H9 (cell line): ENCODE data around the gene KCNK13. TPM values are rescaled to one million over a fixed set of nuclear protein-coding genes. Genes with fewer than 3 reads are reported as not detected.
"Not testable (repeated sequence)": the region's sequence is repeated elsewhere in the genome, so short reads cannot be mapped to it uniquely, and the experiment has no call there.

ENCODE experiments used
- DNase-seq: peaks from one replicate; pipeline ENCODE4 v3.0.0-alpha.2; 2017
- H2AFZ ChIP-seq: one replicate; pipeline ENCODE4 v1.6.1; 2013; ENCODE audit warnings: mild to moderate bottlenecking, low read length, control low read depth, moderate library complexity
- H2AK5ac ChIP-seq: 2 replicates; pipeline ENCODE4 v1.6.1; 2013; ENCODE audit warnings: low read length, control low read depth, mixed read lengths; ENCODE audit not compliant: insufficient read length
- H2BK120ac ChIP-seq: one replicate; pipeline ENCODE4 v1.6.1; 2013; ENCODE audit warnings: low read depth, mild to moderate bottlenecking, low read length, control low read depth, inconsistent platforms; ENCODE audit not compliant: poor library complexity, severe bottlenecking
- H2BK12ac ChIP-seq: 2 replicates; pipeline ENCODE4 v1.6.1; 2013; ENCODE audit warnings: low read length, control low read depth, mixed read lengths, low read depth; ENCODE audit not compliant: insufficient read length
- H2BK15ac ChIP-seq: 2 replicates; pipeline ENCODE4 v1.6.1; 2013; ENCODE audit warnings: low read depth, low read length, control low read depth
- H2BK20ac ChIP-seq: one replicate; pipeline ENCODE4 v1.6.1; 2013; ENCODE audit warnings: low read depth, mild to moderate bottlenecking, low read length, control low read depth, inconsistent platforms; ENCODE audit not compliant: poor library complexity, severe bottlenecking
- H2BK5ac ChIP-seq: 2 replicates; pipeline ENCODE4 v1.6.1; 2013; ENCODE audit warnings: low read length, control low read depth, mixed read lengths; ENCODE audit not compliant: insufficient read length
- H3K14ac ChIP-seq: 2 replicates; pipeline ENCODE4 v1.6.1; 2013; ENCODE audit warnings: low read length, control low read depth; ENCODE audit not compliant: insufficient read depth
- H3K18ac ChIP-seq: 2 replicates; pipeline ENCODE4 v1.6.1; 2013; ENCODE audit warnings: low read depth, mild to moderate bottlenecking, mixed read lengths, low read length, control low read depth; ENCODE audit not compliant: insufficient read length
- H3K23ac ChIP-seq: 2 replicates; pipeline ENCODE4 v1.6.1; 2013; ENCODE audit warnings: low read length, control low read depth, mixed read lengths, low read depth; ENCODE audit not compliant: insufficient read length
- H3K23me2 ChIP-seq: 2 replicates; pipeline ENCODE4 v1.6.1; 2013; ENCODE audit warnings: low read depth, mild to moderate bottlenecking, mixed read lengths, low read length, control low read depth; ENCODE audit not compliant: insufficient read length, poor library complexity, severe bottlenecking
- H3K27ac ChIP-seq: 2 replicates; pipeline ENCODE4 v1.5.1; 2013; ENCODE audit warnings: low read length, control low read depth, mixed read lengths, low read depth; ENCODE audit not compliant: insufficient read length
- H3K27me3 ChIP-seq: 2 replicates; pipeline ENCODE4 v1.6.1; 2013; ENCODE audit warnings: low read length, control low read depth, inconsistent platforms; ENCODE audit not compliant: insufficient read depth
- H3K4ac ChIP-seq: 2 replicates; pipeline ENCODE4 v1.6.1; 2013; ENCODE audit warnings: low read depth, mild to moderate bottlenecking, control low read depth, inconsistent platforms, low read length, moderate library complexity
- H3K4me1 ChIP-seq: 2 replicates; pipeline ENCODE4 v1.6.1; 2013; ENCODE audit warnings: low read length, control low read depth, inconsistent platforms; ENCODE audit not compliant: insufficient read depth
- H3K4me2 ChIP-seq: 2 replicates; pipeline ENCODE4 v1.6.1; 2013; ENCODE audit warnings: low read length, control low read depth, mixed read lengths; ENCODE audit not compliant: insufficient read length, insufficient read depth
- H3K56ac ChIP-seq: 2 replicates; pipeline ENCODE4 v1.6.1; 2013; ENCODE audit warnings: low read depth, mild to moderate bottlenecking, mixed read lengths, low read length, control low read depth; ENCODE audit not compliant: insufficient read length
- H3K79me1 ChIP-seq: 2 replicates; pipeline ENCODE4 v1.6.1; 2013; ENCODE audit warnings: low read depth, mild to moderate bottlenecking, moderate library complexity, low read length, control low read depth, inconsistent platforms; ENCODE audit not compliant: insufficient read depth, poor library complexity, severe bottlenecking
- H3K79me2 ChIP-seq: 2 replicates; pipeline ENCODE4 v1.6.1; 2013; ENCODE audit warnings: low read length, control low read depth, inconsistent platforms; ENCODE audit not compliant: insufficient read depth
- H3K9ac ChIP-seq: 2 replicates; pipeline ENCODE4 v1.6.1; 2013; ENCODE audit warnings: low read length, control low read depth, mixed read lengths; ENCODE audit not compliant: insufficient read length; ENCODE audit errors: extremely low read depth
- H3K9me3 ChIP-seq: one replicate; pipeline ENCODE4 v1.6.1; 2013; ENCODE audit warnings: low read depth, low read length, inconsistent platforms; ENCODE audit not compliant: control insufficient read depth
- H3T11ph ChIP-seq: one replicate; pipeline ENCODE4 v1.6.1; 2013; ENCODE audit warnings: mild to moderate bottlenecking, low read length, control low read depth, inconsistent platforms
- H4K20me1 ChIP-seq: one replicate; pipeline ENCODE4 v1.6.1; 2013; ENCODE audit not compliant: control insufficient read depth, insufficient read length, insufficient read depth
- H4K5ac ChIP-seq: 2 replicates; pipeline ENCODE4 v1.6.1; 2013; ENCODE audit warnings: low read depth, mild to moderate bottlenecking, mixed read lengths, low read length, control low read depth; ENCODE audit not compliant: insufficient read length
- H4K8ac ChIP-seq: replicated peaks from 2 replicates; pipeline ENCODE4 v1.6.1; 2013; ENCODE audit warnings: low read length, control low read depth, mixed read lengths, low read depth; ENCODE audit not compliant: insufficient read length
- H4K91ac ChIP-seq: 2 replicates; pipeline ENCODE4 v1.6.1; 2013; ENCODE audit warnings: low read depth, mild to moderate bottlenecking, moderate library complexity, mixed read lengths, low read length, control low read depth; ENCODE audit not compliant: insufficient read length
- H3K27ac Mint-ChIP-seq, 3 experiments: 2 replicates in 2 of 3; 3 replicates in 1 of 3; pipeline ENCODE4 v1.8.0; 2020 to 2021; ENCODE audit warnings: mixed read lengths in 3 of 3, mild to moderate bottlenecking in 1 of 3, moderate library complexity in 1 of 3
- H3K27me3 Mint-ChIP-seq: 2 replicates; pipeline ENCODE4 v1.8.0; 2021; ENCODE audit warnings: low read depth, mild to moderate bottlenecking, moderate library complexity, mixed read lengths
- H3K36me3 Mint-ChIP-seq, 3 experiments: 2 replicates in 2 of 3; 3 replicates in 1 of 3; pipeline ENCODE4 v1.8.0; 2020 to 2021; ENCODE audit warnings: low read depth in 3 of 3, mixed read lengths in 3 of 3; ENCODE audit not compliant: insufficient read depth in 1 of 3
- H3K4me1 Mint-ChIP-seq, 2 experiments: 2 replicates each; pipeline ENCODE4 v1.8.0; 2020; ENCODE audit warnings: mixed read lengths in 2 of 2
- H3K4me3 Mint-ChIP-seq, 2 experiments: 2 replicates in 1 of 2; 3 replicates in 1 of 2; pipeline ENCODE4 v1.8.0; 2020 to 2021; ENCODE audit warnings: mild to moderate bottlenecking in 2 of 2, mixed read lengths in 2 of 2, moderate library complexity in 1 of 2
- H3K9me3 Mint-ChIP-seq, 2 experiments: 2 replicates in 1 of 2; 3 replicates in 1 of 2; pipeline ENCODE4 v1.8.0; 2020; ENCODE audit warnings: mild to moderate bottlenecking in 2 of 2, mixed read lengths in 2 of 2, moderate library complexity in 1 of 2
- WGBS: extraction: QIAGEN DNeasy Blood & Tissue Kit; methylation state at CpG from one replicate; pipeline ENCODE4 v1.1.7; 2013; ENCODE audit warnings: missing lambda C conversion rate, low lambda C conversion rate, mixed read lengths; ENCODE audit not compliant: insufficient read length; ENCODE audit errors: extremely low coverage; 5-methylcytosine and 5-hydroxymethylcytosine counted together
- total RNA-seq: library from RNA; stranded (reverse); gene quantifications from 2 replicates; pipeline ENCODE4 v1.2.1, GENCODE V29; 2021
- TF ChIP-seq, protein P1 (sequence below): fragments of 200-600 bp; sonication (generic); conservative IDR thresholded peaks from 3 replicates; pipeline ENCODE4 v1.8.0; 2021; ENCODE audit warnings: antibody characterized with exemption, mild to moderate bottlenecking

The KCNK13 gene
- total RNA-seq, 1 experiment from 2014 or later = 0.39 TPM

DNA sequence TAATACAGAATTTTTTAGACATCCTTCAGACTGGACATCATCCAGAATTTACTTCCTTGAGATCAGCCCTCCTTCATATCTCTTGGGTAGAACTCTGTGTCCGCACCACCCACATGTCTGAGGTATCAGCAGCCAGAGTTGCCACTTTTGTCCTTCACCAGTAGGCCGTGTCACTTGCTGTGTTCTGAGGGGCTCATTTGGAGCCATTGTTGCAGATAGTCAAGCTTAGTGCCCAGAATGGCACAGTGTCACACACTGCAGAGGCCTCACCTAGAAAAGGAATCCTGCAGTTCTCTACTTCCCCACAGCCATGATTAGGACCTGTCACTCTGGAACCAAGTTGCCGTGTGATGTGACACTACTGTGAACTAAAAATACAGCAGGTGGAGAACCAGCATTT lies 36.9 kb upstream of the KCNK13 start:
- Histone ChIP-seq H3K4me1 (no peaks in the 10 kb centered on the region), H3K79me1 (no peaks in the 10 kb centered on the region), H3K27me3 (no peaks in the 10 kb centered on the region), H3T11ph (no peak overlapping the region), H3K9ac (no peak overlapping the region), H3K4me2 (no peak overlapping the region), H2AK5ac (no peak overlapping the region), H4K91ac (no peak overlapping the region), H3K23ac (no peak overlapping the region), H3K4ac (no peak overlapping the region), H3K18ac (no peak overlapping the region), H3K79me2 (no peaks in the 10 kb centered on the region), H3K9me3 (no peaks in the 10 kb centered on the region), H3K27ac (no peak overlapping the region), H2BK20ac (no peak overlapping the region), H2BK120ac (no peak overlapping the region), H4K5ac (no peak overlapping the region), H3K23me2 (no peaks in the 10 kb centered on the region), H2BK12ac (no peak overlapping the region), H2BK5ac (no peak overlapping the region), H2BK15ac (no peak overlapping the region), H4K8ac (no peak overlapping the region), H2AFZ (no peak overlapping the region), H3K14ac (no peak overlapping the region), H3K56ac (no peak overlapping the region), H4K20me1 (no peaks in the 10 kb centered on the region)
- no peaks in the 10 kb centered on the region for H3K9me3 Mint-ChIP-seq
- H3K4me3 Mint-ChIP-seq = no peak overlapping the region
- no peak for DNase-seq
- peaks cover 4 to 5% of the 10 kb centered on the region in 2 experiments; a peak in 3 of 4 replicates for H3K4me1 Mint-ChIP-seq
- TF ChIP-seq, protein P1, sequence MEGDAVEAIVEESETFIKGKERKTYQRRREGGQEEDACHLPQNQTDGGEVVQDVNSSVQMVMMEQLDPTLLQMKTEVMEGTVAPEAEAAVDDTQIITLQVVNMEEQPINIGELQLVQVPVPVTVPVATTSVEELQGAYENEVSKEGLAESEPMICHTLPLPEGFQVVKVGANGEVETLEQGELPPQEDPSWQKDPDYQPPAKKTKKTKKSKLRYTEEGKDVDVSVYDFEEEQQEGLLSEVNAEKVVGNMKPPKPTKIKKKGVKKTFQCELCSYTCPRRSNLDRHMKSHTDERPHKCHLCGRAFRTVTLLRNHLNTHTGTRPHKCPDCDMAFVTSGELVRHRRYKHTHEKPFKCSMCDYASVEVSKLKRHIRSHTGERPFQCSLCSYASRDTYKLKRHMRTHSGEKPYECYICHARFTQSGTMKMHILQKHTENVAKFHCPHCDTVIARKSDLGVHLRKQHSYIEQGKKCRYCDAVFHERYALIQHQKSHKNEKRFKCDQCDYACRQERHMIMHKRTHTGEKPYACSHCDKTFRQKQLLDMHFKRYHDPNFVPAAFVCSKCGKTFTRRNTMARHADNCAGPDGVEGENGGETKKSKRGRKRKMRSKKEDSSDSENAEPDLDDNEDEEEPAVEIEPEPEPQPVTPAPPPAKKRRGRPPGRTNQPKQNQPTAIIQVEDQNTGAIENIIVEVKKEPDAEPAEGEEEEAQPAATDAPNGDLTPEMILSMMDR = no peak
- no CpG with 5 or more reads among the region's 3 CpGs for WGBS
- H3K27ac Mint-ChIP-seq = no peak overlapping the region; a peak in 1 of 7 replicates
- peaks cover 13 to 50% (median 46%) of the 10 kb centered on the region in 3 experiments; a peak in 6 of 7 replicates for H3K36me3 Mint-ChIP-seq
- no peaks in the 10 kb centered on the region; the same call in 1 of the 2 replicates for H3K27me3 Mint-ChIP-seq

DNA sequence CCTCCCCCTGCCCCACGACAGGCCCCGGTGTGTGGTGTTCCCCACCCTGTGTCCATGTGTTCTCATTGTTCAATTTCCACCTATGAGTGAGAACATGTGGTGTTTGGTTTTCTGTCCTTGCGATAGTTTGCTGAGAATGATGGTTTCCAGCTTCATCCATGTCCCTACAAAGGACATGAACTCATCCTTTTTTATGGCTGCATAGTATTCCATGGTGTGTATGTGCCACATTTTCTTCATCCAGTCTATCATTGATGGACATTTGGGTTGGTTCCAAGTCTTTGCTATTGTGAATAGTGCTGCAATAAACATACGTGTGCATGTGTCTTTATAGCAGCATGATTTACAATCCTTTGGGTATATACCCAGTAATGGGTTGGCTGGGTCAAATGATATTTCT lies 35.2 kb upstream of the KCNK13 start:
- not testable (repeated sequence) for DNase-seq, H3K27me3 Mint-ChIP-seq, H3K4me3 Mint-ChIP-seq, H3K56ac ChIP-seq, H2BK120ac ChIP-seq, H3T11ph ChIP-seq, H3K23me2 ChIP-seq, H2AFZ ChIP-seq, H2BK5ac ChIP-seq, H3K79me1 ChIP-seq, H4K5ac ChIP-seq, H3K14ac ChIP-seq, H4K20me1 ChIP-seq, H3K4me1 ChIP-seq, H2AK5ac ChIP-seq, H3K27ac ChIP-seq, H3K27me3 ChIP-seq, H2BK20ac ChIP-seq, H3K23ac ChIP-seq, H4K8ac ChIP-seq, H2BK15ac ChIP-seq, H3K4me2 ChIP-seq, H4K91ac ChIP-seq, H3K18ac ChIP-seq, H2BK12ac ChIP-seq, H3K27ac Mint-ChIP-seq, H3K9ac ChIP-seq, H3K79me2 ChIP-seq, H3K9me3 Mint-ChIP-seq, H3K9me3 ChIP-seq, H3K4me1 Mint-ChIP-seq, H3K4ac ChIP-seq
- peaks cover 9 to 47% (median 44%) of the 10 kb centered on the region in 3 experiments; a peak in 6 of 7 replicates for H3K36me3 Mint-ChIP-seq
- no CpG with 5 or more reads among the region's 4 CpGs for whole genome bisulfite sequencing
